ENCODE measurements around the gene NANOGP8.

Gene NANOGP8

GRCh38 chr15:35115155-35115725 is 30.1 kb upstream of the NANOGP8 start:
- no peak for DNase-seq (ENCODE audit: low read depth in 1 of 2, low spot score in 1 of 2)
- H3K27me3 ChIP-seq (ENCODE audit: insufficient read depth, poor library complexity, severe bottlenecking): peaks cover 4% of the 10 kb centered on the region
- TF ChIP-seq CTCF (IDR thresholded peaks at IDR 0.05; ENCODE audit: insufficient read depth, low read length) (no peak), POLR2AphosphoS5 (IDR thresholded peaks at IDR 0.05; ENCODE audit: low read depth) (no peak), GABPA (IDR thresholded peaks at IDR 0.05; ENCODE audit: low read depth) (no peak), SPI1 (IDR thresholded peaks at IDR 0.05; ENCODE audit: borderline replicate concordance, low read depth) (no peak), REST (IDR thresholded peaks at IDR 0.05; ENCODE audit: insufficient replicate concordance, low read depth) (no peak)
- H3K27ac ChIP-seq (replicated peaks): no peak overlapping the region
- no peak overlapping the region for H3K4me3 ChIP-seq (replicated peaks; ENCODE audit: insufficient read depth, low read length)

- Histone ChIP-seq H3K27me3 (ENCODE audit: insufficient read depth, poor library complexity, severe bottlenecking) (no peaks in the 10 kb centered on the region), H3K4me3 (replicated peaks; ENCODE audit: insufficient read depth, low read length) (no peak overlapping the region), H3K27ac (replicated peaks) (no peak overlapping the region)
- TF ChIP-seq CTCF (IDR thresholded peaks at IDR 0.05; ENCODE audit: insufficient read depth, low read length): no peak
- no peak for TF ChIP-seq SPI1 (IDR thresholded peaks at IDR 0.05; ENCODE audit: borderline replicate concordance, low read depth)
- TF ChIP-seq REST (IDR thresholded peaks at IDR 0.05; ENCODE audit: insufficient replicate concordance, low read depth): no peak
- no peak for TF ChIP-seq POLR2AphosphoS5 (IDR thresholded peaks at IDR 0.05; ENCODE audit: low read depth)
- TF ChIP-seq GABPA (IDR thresholded peaks at IDR 0.05; ENCODE audit: low read depth): no peak
- no peak for DNase-seq (ENCODE audit: low read depth in 1 of 2, low spot score in 1 of 2)
These were observed 27.3 kb upstream of the NANOGP8 start for GRCh38 chr15:35112346-35112745.

GRCh38 chr15:35111861-35112260 is 26.8 kb upstream of the NANOGP8 start:
- TF ChIP-seq SPI1 (IDR thresholded peaks at IDR 0.05; ENCODE audit: borderline replicate concordance, low read depth) (no peak), REST (IDR thresholded peaks at IDR 0.05; ENCODE audit: insufficient replicate concordance, low read depth) (no peak), GABPA (IDR thresholded peaks at IDR 0.05; ENCODE audit: low read depth) (no peak), POLR2AphosphoS5 (IDR thresholded peaks at IDR 0.05; ENCODE audit: low read depth) (no peak), CTCF (IDR thresholded peaks at IDR 0.05; ENCODE audit: insufficient read depth, low read length) (no peak)
- DNase-seq (ENCODE audit: low read depth in 1 of 2, low spot score in 1 of 2): no peak
- H3K4me3 ChIP-seq (replicated peaks; ENCODE audit: insufficient read depth, low read length): no peak overlapping the region
- no peaks in the 10 kb centered on the region for H3K27me3 ChIP-seq (ENCODE audit: insufficient read depth, poor library complexity, severe bottlenecking)
- H3K27ac ChIP-seq (replicated peaks): no peak overlapping the region

All from HL-60 (cell line).